ENCODE results near the gene FGFBP3. TPM values are rescaled to one million over a fixed set of nuclear protein-coding genes. Genes with fewer than 3 reads are reported as not detected.

FGFBP3 gene, protein sequence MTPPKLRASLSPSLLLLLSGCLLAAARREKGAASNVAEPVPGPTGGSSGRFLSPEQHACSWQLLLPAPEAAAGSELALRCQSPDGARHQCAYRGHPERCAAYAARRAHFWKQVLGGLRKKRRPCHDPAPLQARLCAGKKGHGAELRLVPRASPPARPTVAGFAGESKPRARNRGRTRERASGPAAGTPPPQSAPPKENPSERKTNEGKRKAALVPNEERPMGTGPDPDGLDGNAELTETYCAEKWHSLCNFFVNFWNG
- polyA plus RNA-seq (2011; rRNA removed) (0.11 and 0.22 TPM in 2 replicates), polyA minus RNA-seq (2011; rRNA and poly(A)+ RNA removed) (0.09 and 0.15 TPM in 2 replicates)

DNA sequence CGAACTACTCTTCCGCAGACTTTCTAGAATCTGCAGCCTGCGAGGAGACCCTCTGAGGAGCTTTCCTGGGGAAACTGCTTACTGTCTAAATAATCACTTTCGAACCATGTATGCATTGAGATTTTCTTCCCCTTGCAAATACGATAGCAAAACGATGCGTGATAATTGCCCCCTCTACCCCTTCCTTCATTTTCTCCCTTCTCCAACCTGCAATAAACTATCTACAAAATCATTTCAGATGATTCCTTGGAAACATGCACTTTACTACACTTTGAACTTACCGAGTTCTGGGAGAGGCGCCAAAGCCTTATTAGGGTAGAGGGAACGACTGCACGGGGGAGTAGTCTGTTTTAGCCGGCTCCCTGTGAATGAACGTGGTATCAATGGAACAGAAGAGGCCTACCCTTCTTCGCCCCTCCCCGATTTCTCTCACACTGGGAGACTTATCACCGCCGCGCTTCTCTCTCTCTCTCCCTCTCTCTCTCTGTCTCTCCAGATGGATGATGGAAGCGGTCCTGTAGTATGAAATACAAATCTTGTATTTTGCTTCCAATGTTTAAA, at the start of gene FGFBP3:
FGFBP3 (minus strand) TSS at position 370 of the 561 bp plus-strand sequence. CDS start 517 bp downstream, outside the sequence.
- POLR2A ChIA-PET = interaction anchor here (0.6 kb wide), 1 partner anchor 40 kb away, joined by 3 read pairs; no protein-coding TSS in a partner anchor
- DNase-seq (ENCODE audit: low read depth) = no peak
- TF ChIP-seq, protein P1, sequence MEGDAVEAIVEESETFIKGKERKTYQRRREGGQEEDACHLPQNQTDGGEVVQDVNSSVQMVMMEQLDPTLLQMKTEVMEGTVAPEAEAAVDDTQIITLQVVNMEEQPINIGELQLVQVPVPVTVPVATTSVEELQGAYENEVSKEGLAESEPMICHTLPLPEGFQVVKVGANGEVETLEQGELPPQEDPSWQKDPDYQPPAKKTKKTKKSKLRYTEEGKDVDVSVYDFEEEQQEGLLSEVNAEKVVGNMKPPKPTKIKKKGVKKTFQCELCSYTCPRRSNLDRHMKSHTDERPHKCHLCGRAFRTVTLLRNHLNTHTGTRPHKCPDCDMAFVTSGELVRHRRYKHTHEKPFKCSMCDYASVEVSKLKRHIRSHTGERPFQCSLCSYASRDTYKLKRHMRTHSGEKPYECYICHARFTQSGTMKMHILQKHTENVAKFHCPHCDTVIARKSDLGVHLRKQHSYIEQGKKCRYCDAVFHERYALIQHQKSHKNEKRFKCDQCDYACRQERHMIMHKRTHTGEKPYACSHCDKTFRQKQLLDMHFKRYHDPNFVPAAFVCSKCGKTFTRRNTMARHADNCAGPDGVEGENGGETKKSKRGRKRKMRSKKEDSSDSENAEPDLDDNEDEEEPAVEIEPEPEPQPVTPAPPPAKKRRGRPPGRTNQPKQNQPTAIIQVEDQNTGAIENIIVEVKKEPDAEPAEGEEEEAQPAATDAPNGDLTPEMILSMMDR (IDR thresholded peaks at IDR 0.05; ENCODE audit: insufficient read depth, low read depth, low read length) = no peak
- H3K36me3 ChIP-seq (ENCODE audit: control insufficient read depth, insufficient read depth, low read length) = no peaks in the 10 kb centered on the region
- CTCF ChIA-PET = interaction anchor here (0.6 to 1.2 kb wide), 6 partner anchors 9 to 1047 kb away, joined by 3 to 4 read pairs (median 3); partner anchors contain the start of gene BTAF1
- peak within 1 kb of the TSS; percentile 53 for H3K4me3 ChIP-seq (ENCODE audit: low read depth, low read length)
- H3K27me3 ChIP-seq (ENCODE audit: control insufficient read depth, insufficient read depth, low read length) = no peaks in the 10 kb centered on the region; the same call in 1 of the 2 replicates

DNA sequence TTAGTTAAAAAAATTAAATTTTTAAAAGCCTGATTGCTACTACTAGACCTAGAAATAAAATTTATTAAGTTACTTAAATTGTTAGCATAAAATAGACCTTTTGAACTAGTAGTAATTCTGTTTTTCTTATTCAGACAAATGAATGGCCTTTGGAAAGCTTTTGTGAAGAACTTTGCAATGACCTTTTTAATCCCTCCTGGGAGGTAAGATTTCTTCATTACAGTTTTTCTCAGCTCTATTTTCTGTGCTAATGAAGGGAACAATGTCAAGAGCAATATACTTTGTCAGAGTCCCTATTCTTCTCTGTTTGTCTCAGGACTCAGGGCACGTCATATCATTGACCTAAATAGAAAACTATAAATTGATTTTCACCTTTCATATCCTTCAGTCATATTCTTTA, 47.8 kb upstream of the FGFBP3 start:
- no peak for DNase-seq (ENCODE audit: low read depth)
- TF ChIP-seq, protein P1 (IDR thresholded peaks at IDR 0.05; ENCODE audit: insufficient read depth, low read depth, low read length) = no peak
- Histone ChIP-seq H3K36me3 (ENCODE audit: control insufficient read depth, insufficient read depth, low read length) (peaks cover 12% of the 10 kb centered on the region), H3K4me3 (ENCODE audit: low read depth, low read length) (no peak overlapping the region), H3K27me3 (ENCODE audit: control insufficient read depth, insufficient read depth, low read length) (no peaks in the 10 kb centered on the region)
- ChIA-PET POLR2A (no interaction called here), CTCF (no interaction called here)

DNA sequence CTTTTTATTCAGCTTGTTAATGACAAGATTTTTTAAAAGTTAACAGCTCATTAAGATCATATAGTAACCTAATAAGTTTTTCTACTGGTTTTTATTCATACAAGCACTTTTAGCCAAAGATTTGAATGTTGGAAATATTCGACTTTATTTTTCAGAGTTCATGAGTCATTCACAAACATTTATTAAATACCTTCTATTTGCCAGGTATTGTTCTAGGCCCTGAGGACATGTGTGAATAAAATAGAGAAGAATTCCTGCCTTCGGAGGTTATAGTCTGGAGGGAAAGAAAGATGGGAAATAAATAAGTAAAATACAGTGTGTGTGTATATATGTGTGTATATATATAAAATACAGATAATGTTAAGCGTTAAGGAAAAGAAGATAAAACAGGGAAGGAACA, 45.8 kb upstream of the FGFBP3 start:
- Histone ChIP-seq H3K36me3 (ENCODE audit: control insufficient read depth, insufficient read depth, low read length) (peaks cover 9% of the 10 kb centered on the region), H3K27me3 (ENCODE audit: control insufficient read depth, insufficient read depth, low read length) (no peaks in the 10 kb centered on the region), H3K4me3 (ENCODE audit: low read depth, low read length) (no peak overlapping the region)
- CTCF ChIA-PET = no interaction called here
- no peak for DNase-seq (ENCODE audit: low read depth)
- POLR2A ChIA-PET = no interaction called here
- TF ChIP-seq, protein P1 (IDR thresholded peaks at IDR 0.05; ENCODE audit: insufficient read depth, low read depth, low read length) = no peak

DNA sequence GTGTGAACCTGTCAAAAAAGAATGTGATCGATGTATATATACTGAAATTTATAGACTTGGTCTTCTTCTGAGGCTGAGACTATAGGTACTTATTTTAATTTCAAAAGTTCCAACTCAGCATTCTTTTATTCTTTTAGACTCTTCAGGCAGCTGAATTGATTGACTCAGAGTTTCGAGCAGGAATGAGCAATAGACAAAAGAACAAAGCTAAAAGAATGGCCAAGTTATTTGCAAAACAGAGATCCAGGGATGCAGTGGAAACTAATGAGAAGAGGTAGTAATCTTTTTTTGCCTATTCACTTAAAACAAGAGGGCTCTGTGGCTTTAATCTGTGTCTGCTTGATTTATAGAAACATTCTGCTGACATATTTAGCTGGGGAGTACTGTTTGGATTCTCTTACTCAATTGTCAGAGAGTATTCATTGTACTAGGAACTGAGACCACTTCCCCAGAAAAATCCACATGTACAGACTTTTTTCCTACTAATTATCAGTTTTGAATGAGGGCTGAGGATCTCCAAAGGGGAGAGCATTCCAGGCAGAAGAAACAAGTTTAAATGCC, 44.4 kb upstream of the FGFBP3 start:
- peaks cover 6% of the 10 kb centered on the region; the same call in 1 of the 2 replicates for H3K36me3 ChIP-seq (ENCODE audit: control insufficient read depth, insufficient read depth, low read length)
- H3K27me3 ChIP-seq (ENCODE audit: control insufficient read depth, insufficient read depth, low read length) = no peaks in the 10 kb centered on the region
- TF ChIP-seq, protein P1 (IDR thresholded peaks at IDR 0.05; ENCODE audit: insufficient read depth, low read depth, low read length) = no peak
- ChIA-PET POLR2A (no interaction called here), CTCF (no interaction called here)
- DNase-seq (ENCODE audit: low read depth) = no peak
- H3K4me3 ChIP-seq (ENCODE audit: low read depth, low read length) = no peak overlapping the region

DNA sequence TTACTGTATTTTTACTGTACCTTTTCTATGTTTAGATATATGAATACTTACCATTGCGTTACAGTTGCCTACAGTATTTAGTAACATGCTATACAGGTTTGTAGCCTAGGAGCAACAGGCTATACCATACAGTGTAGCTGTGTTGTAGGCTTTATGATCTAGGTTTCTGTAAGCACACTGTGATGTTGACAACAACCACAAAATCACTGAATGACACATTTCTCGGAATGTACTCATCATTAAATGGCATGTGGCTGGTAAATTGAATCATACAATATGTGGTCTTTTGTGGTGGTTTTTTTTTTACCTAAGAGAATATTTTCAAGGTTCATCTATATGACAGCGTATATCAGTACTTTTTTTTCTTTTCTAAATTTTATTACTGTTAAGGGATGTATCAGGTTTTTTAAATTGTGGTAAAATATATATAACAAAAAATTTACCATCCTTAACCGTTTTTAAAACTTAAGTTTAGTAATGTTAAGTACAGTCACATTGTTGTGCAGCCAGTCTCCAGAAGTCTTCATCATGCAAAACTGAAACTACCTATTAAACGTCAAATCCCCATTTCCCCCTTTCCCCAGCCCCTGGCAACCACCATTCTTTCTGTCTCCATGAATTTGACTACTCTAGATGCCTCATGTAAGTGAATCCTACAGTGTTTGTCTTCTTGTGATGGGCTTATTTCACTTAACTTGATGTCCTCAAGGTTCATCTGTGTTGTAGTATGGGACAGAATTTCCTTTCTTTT, 35.8 kb upstream of the FGFBP3 start:
- DNase-seq (ENCODE audit: low read depth) = no peak
- TF ChIP-seq, protein P1 (IDR thresholded peaks at IDR 0.05; ENCODE audit: insufficient read depth, low read depth, low read length) = no peak
- Histone ChIP-seq H3K4me3 (ENCODE audit: low read depth, low read length) (no peak overlapping the region), H3K27me3 (ENCODE audit: control insufficient read depth, insufficient read depth, low read length) (no peaks in the 10 kb centered on the region), H3K36me3 (ENCODE audit: control insufficient read depth, insufficient read depth, low read length) (no peaks in the 10 kb centered on the region; the same call in 1 of the 2 replicates)
- ChIA-PET CTCF (no interaction called here), POLR2A (no interaction called here)
